Panc1 (cell line): ENCODE measurements around the gene CTDSP1.

ENCODE experiments used
- CTCF ChIP-seq: fragments of 450-650 bp; IDR thresholded peaks from 2 replicates; pipeline ENCODE4 v1.5.1; 2017; ENCODE audit warnings: mild to moderate bottlenecking
- POLR2AphosphoS5 ChIP-seq: IDR thresholded peaks from 2 replicates; pipeline ENCODE4 v1.6.1; 2012; ENCODE audit warnings: mild to moderate bottlenecking, low read depth, low read length, moderate library complexity
- SIN3A ChIP-seq: IDR thresholded peaks from 2 replicates; pipeline ENCODE4 v1.6.1; 2012; ENCODE audit warnings: low read depth, mild to moderate bottlenecking, low read length, moderate library complexity, borderline replicate concordance; ENCODE audit not compliant: insufficient read depth
- TCF7L2 ChIP-seq: IDR thresholded peaks from 2 replicates; pipeline ENCODE4 v1.6.1; 2011; ENCODE audit warnings: mild to moderate bottlenecking, low read depth, low read length, inconsistent platforms

DNA sequence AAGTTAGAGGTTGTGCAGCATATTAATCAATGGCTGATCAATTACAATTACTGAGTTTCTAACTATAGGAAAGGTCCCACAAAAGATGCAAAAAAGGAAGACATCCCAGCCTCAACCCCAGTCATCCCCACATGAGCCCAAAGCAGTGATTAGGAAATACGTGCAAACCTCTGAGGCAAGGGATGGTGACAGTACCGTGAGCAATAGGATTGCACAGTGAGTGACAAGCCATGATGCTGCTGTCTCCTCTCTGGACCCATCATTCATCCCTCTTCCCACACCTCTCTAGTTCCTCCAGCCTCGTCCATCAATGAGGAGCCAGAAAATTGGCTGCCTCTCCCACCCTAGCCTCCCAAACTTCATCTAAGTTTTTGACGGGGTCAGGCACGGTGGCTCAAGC, 21.6 kb upstream of the CTDSP1 start:
- TF ChIP-seq CTCF (no peak), POLR2AphosphoS5 (no peak), SIN3A (no peak), TCF7L2 (no peak)
